C1 segment of cervical spinal cord (tissue), 14 donors: ENCODE data around the gene MAP4K4.

Experiments
- DNase-seq, 14 donors: peaks; one replicate each; lab custom pipeline; 2025; lab: John Stamatoyannopoulos, UW

The MAP4K4 gene

GRCh38 chr2:101833890-101834523, 136.5 kb downstream of the MAP4K4 start:
- no peak for DNase-seq

DNA sequence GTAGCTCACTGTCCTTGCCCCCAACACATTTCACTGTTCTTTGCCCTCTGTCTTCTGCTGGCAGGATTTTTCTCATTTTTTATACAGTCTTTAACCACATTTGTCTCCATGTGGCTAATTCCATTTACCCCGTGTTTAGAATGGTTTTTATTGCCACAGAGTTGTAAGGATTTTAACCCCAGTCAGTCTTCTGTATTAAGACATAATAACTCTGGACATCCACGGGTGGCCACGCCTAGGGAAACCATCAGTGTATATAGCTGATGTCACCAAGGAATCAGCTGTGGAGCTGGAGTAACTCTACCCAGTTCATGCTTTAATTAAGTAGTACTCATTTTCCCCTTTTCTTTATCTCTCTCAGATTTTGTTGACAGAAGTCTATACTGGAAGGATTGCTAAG, 139.8 kb downstream of the MAP4K4 start:
- no peak for DNase-seq

GRCh38 chr2:101841679-101842327, 144.3 kb downstream of the MAP4K4 start:
- no peak for DNase-seq

GRCh38 chr2:101842471-101842870, 145.0 kb downstream of the MAP4K4 start:
- no peak for DNase-seq

- DNase-seq = no peak
Observed at GRCh38 chr2:101843048-101843447, 145.5 kb downstream of the MAP4K4 start.

- no peak for DNase-seq
Observed at GRCh38 chr2:101843471-101843870, 146.0 kb downstream of the MAP4K4 start.

DNA sequence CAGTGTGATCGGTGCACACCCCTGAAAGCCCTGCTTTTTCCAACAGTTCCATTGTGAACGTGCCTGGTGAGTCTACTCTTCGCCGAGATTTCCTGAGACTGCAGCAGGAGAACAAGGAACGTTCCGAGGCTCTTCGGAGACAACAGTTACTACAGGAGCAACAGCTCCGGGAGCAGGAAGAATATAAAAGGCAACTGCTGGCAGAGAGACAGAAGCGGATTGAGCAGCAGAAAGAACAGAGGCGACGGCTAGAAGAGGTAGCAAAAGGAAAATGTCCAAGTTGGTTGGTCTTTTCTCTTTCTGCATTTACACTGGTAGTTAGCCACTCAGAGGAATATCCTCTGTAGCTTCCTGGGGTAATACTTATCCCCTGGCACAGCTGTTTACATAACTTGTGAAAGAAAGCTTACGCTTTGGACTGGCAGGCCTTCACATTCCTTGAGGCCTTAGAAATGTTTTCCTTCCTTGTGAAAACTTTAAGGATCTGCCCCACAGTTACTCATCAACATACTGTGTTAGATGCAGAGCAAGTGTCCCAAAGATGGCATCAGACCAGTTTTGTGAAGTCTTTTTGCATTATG, 146.6 kb downstream of the MAP4K4 start:
- DNase-seq = no peak

- no peak for DNase-seq
Observed at GRCh38 chr2:101846973-101847372, 149.5 kb downstream of the MAP4K4 start.

GRCh38 chr2:101847661-101848339, 150.3 kb downstream of the MAP4K4 start:
- no peak for DNase-seq

DNA sequence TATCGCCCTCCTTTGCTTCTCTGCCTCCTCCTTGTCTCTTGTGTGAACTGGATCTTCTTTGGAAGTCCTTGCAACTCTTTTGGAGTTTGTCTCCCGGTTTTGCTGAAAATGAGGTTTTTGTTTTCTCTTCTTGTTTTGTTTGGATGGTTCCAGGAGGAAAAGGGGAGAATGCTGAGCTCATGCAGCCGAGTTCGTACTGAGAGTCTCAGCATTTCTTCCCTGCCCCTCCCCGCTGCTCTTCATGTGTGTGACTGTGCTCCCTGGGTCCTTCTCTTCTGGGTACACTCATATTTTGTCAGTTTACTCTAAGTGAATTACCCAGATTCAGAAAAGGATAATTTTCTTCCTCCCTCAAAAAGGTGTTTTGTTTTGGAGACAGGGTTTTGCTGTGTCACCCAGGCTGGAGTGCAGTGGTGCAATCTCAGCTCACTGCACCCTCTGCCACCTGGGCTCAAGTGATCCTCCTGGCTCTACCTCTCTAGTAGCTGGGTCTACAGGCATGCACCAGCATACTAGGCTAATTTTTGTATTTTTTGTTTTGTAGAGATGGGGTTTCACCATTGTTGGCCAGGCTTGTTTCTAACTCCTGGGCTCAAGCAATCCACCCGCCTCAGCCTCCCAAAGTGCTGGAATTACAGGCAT, 151.4 kb downstream of the MAP4K4 start:
- no peak for DNase-seq

DNA sequence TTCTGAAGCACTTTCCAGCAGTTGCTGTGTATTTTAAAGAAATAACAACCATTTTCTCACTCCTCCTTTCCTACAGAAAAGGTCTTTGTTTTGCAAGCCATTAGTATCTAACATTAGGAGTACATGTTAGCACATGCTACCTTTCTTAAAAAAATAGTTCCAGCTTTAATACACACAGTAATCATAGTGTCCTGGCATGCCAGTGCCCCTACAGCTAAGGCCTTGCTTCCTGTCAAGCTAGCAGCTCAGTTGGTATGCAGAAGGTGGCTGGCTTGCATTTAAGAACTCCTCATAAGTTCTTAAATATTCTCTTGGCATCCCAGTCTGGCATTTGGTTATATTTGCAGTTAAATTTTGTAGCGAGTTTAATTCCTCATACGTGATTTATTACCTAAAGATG, 152.9 kb downstream of the MAP4K4 start:
- DNase-seq = no peak

GRCh38 chr2:101850991-101851390, 153.5 kb downstream of the MAP4K4 start:
- DNase-seq = no peak

DNA sequence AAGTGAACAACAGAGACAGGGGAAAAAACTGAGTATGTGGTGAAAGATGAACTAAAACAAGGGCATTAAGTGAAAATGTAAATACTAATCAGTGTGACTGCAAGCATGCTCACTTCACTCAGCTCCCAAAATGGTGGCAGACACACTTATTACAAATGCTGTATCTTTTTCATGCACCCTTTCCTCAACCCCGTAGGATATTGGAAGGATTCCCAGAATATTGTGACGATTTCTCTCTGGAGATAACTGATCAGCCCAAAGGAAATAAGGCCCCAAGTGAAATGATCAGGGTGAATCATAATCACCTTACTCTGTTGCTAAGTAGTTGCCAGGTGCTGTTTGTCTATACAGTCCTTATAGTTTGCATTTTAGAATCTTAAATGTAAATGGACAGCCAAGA, 155.3 kb downstream of the MAP4K4 start:
- no peak for DNase-seq

DNA sequence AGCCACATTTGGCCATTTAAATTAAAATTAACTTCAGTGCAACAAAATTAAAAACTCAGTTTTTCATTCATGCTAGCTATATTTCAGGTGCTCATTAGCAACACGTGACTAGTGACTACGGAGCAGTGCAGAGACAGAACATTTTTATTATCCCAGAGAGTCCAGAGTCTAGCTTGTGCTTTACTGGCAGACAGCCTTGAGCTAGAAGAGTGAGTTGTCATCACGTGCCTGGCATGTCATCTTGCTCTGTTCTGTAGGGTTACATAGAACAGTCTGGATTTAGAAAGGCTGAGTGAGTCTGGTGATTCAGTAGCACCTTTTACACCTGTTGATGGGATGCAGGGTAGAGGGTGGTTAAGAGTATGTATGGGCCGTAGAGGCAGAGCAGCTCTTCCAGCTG, 157.4 kb downstream of the MAP4K4 start:
- no peak for DNase-seq

GRCh38 chr2:101855776-101856175, 158.3 kb downstream of the MAP4K4 start:
- no peak for DNase-seq

DNA sequence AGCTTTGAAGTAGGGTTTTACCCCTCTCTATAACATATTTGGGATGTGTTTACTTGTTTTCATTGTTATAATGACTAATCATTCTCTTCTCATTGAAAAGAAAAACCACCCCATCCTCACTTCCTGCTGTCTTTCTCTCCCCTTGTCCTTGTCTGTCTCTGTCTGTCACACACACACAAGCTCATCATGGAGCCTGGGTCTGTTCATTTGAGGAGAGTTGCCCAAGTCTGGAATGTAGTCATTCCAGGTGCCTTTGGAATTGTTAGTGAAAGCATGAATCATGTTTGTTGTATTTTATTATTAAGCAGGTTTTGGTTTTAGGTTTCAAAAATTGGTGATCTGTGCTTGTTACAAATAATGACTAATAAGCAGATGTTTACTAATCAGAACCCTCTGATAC, 160.7 kb downstream of the MAP4K4 start:
- no peak for DNase-seq

- DNase-seq = no peak
Observed at GRCh38 chr2:101858910-101859309, 161.4 kb downstream of the MAP4K4 start.

DNA sequence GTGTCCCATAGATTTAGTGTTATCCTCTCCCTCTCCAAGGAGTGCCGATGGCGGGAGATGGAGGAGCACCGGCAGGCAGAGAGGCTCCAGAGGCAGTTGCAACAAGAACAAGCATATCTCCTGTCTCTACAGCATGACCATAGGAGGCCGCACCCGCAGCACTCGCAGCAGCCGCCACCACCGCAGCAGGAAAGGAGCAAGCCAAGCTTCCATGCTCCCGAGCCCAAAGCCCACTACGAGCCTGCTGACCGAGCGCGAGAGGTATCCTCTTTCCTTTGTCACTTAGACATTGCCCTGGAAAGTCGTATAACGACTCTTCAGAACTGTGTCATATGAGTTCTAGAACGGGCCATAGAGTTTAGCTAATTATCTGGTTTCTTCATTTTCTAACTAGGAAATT, 162.1 kb downstream of the MAP4K4 start:
- DNase-seq = no peak

- no peak for DNase-seq
Observed at GRCh38 chr2:101860157-101860556, 162.7 kb downstream of the MAP4K4 start.

GRCh38 chr2:101860782-101861181, 163.3 kb downstream of the MAP4K4 start:
- DNase-seq = no peak

DNA sequence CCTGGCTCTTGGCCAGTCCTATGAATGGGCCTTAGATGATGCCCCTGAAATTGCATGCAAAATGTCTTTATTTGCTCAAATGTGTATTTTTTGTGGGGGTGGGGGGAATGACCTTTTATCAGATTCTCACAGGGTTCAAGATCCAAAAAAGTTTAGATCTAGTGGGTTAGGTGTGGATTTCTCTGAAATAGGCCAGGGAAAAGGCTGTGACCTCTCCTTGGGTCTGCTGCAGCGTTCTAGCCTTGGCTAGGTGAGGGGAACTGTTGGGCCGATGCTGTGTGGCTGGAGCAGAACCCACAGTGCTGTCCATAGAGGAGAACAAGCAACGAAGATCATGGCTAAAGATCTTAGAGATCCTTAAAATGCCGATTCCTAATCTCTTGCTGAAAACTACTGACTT, 163.9 kb downstream of the MAP4K4 start:
- no peak for DNase-seq

- no peak for DNase-seq
Observed at GRCh38 chr2:101863534-101863933, 166.0 kb downstream of the MAP4K4 start.
